ENCODE measurements around the gene TMX4. TPM values are rescaled to one million over a fixed set of nuclear protein-coding genes. Genes with fewer than 3 reads are reported as not detected.

TMX4 gene
- total RNA-seq, 1 experiment from 2014 or later = 3.3 TPM

Other genes with a start within 250 kb of the TMX4 start
- gene HAO1, start 79.3 kb downstream of the TMX4 start, total RNA-seq (2014; rRNA removed; shearing (Covaris generic)) = not detected in 2 replicates
- not detected in 2 replicates for gene PLCB1, start 112.5 kb upstream of the TMX4 start, total RNA-seq (2014; rRNA removed; shearing (Covaris generic))

Measured in G401 (cell line).